BE2C (cell line): Measurements from ENCODE around the gene RAB1A.

Experiments used
- DNase-seq: peaks from one replicate; pipeline ENCODE4 v3.0.0-alpha.2; 2020
- H3K27me3 ChIP-seq: fragments of 250-450 bp; sonication (Bioruptor Pico); 2 replicates; pipeline ENCODE4 v1.5.1; 2020; ENCODE audit warnings: mild to moderate bottlenecking
- H3K36me3 ChIP-seq: fragments of 250-450 bp; sonication (Bioruptor Pico); 2 replicates; pipeline ENCODE4 v1.5.1; 2020; ENCODE audit warnings: mild to moderate bottlenecking
- H3K4me1 ChIP-seq: fragments of 250-450 bp; sonication (Bioruptor Pico); 2 replicates; pipeline ENCODE4 v1.5.1; 2020
- H3K4me3 ChIP-seq: 2 replicates; pipeline ENCODE4 v1.5.1; 2011; ENCODE audit warnings: low read depth, low read length
- H3K9me3 ChIP-seq: fragments of 250-450 bp; sonication (Bioruptor Pico); 2 replicates; pipeline ENCODE4 v1.5.1; 2020
- TF ChIP-seq, protein P1 (sequence below): IDR thresholded peaks from 2 replicates; pipeline ENCODE4 v1.5.1; 2012; ENCODE audit warnings: mild to moderate bottlenecking, low read depth, low read length

RAB1A gene

DNA sequence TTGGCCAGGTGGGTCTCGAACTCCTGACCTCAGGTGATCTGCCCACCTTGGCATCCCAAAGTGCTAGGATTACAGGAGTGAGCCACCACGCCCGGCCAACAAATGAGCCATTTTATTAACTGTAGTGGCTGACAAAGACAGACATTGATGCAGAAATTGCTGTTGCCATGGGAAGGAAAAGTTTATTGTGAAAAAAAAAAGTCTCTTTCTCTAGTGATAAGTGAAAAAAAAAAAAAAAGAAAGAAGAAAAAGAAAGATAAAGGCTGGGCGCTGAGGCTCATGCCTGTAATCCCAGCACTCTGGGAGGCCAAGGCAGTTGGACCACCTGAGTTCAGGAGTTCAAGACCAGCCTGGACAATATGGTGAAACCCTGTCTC, 39.8 kb upstream of the RAB1A start:
- Histone ChIP-seq H3K36me3 (no peaks in the 10 kb centered on the region), H3K4me1 (no peaks in the 10 kb centered on the region), H3K27me3 (no peaks in the 10 kb centered on the region), H3K9me3 (no peaks in the 10 kb centered on the region), H3K4me3 (no peak overlapping the region)
- TF ChIP-seq, protein P1, sequence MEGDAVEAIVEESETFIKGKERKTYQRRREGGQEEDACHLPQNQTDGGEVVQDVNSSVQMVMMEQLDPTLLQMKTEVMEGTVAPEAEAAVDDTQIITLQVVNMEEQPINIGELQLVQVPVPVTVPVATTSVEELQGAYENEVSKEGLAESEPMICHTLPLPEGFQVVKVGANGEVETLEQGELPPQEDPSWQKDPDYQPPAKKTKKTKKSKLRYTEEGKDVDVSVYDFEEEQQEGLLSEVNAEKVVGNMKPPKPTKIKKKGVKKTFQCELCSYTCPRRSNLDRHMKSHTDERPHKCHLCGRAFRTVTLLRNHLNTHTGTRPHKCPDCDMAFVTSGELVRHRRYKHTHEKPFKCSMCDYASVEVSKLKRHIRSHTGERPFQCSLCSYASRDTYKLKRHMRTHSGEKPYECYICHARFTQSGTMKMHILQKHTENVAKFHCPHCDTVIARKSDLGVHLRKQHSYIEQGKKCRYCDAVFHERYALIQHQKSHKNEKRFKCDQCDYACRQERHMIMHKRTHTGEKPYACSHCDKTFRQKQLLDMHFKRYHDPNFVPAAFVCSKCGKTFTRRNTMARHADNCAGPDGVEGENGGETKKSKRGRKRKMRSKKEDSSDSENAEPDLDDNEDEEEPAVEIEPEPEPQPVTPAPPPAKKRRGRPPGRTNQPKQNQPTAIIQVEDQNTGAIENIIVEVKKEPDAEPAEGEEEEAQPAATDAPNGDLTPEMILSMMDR, result no peak
- DNase-seq, result no peak

DNA sequence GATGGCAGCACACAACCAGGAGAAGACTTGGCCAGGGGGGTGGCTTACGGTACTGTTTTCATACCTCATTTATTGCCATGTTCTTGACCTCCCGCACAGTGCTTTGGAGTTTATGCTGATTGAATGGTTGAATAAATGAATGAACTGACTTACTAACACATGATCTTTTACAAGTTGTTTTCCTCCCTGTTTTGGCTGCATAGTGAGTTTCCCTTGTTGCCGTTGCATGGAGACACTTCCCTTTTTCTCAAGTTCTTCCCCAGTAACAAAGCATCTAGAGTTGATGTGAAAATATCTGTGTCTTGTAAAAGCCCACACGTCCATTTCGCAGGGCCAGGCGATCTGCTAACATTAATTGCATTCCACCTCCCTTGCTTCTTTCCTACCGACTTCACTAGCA, 35.7 kb upstream of the RAB1A start:
- Histone ChIP-seq H3K9me3 (no peaks in the 10 kb centered on the region), H3K4me3 (no peak overlapping the region), H3K27me3 (no peaks in the 10 kb centered on the region), H3K4me1 (no peaks in the 10 kb centered on the region), H3K36me3 (no peaks in the 10 kb centered on the region)
- TF ChIP-seq, protein P1, result no peak
- no peak for DNase-seq

DNA sequence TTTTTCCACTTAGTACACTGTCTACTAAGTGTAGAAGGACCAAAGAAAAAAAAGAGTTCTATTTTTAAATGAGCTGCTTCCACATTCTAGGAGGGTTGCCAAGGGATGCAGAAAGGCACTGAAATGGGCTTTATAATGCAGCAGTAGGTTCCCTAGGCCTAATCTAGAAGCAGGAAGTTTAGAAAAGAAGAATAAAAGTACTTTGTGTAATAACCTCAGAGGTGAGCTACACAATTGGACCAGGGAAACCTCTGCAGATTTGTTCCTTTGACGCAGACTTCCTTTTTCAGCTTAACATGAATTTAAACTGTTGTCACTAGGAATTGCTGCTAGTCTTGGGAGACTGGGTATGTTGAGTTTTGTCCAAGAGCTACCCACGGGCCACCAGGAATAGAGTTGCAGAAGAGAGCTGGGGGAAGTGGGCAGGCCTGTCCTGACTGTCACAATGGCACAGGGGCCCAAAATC, 34.6 kb upstream of the RAB1A start:
- Histone ChIP-seq H3K36me3 (no peaks in the 10 kb centered on the region), H3K27me3 (no peaks in the 10 kb centered on the region), H3K4me1 (no peaks in the 10 kb centered on the region), H3K4me3 (no peak overlapping the region), H3K9me3 (no peaks in the 10 kb centered on the region)
- DNase-seq, result no peak
- TF ChIP-seq, protein P1, result no peak

DNA sequence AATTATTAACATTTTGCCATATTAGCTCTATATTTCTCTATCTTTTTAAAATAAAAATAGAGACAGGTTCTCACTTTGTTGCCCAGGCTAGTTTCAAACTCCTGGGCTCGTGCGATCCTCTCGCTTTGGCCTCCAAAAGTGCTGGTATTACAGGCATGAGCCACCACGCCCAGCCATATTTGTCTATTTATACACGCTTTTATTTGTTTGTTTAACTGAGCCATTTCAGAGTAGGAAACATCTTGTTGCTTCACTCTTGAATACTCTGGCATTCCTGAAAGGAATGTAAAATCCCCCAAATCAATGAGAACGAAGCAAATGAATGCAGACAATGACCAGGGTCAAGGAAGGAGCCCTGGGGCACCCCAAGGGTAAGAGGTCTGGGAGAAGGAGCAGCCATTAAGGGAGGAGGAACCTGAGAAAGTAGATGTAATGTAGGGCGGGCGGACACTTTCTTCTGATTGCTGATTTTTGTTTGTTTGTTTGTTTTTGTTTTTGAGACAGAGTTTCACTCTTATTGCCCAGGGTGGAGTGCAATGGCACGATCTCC, 31.7 kb upstream of the RAB1A start:
- no peak for DNase-seq
- Histone ChIP-seq H3K27me3 (no peaks in the 10 kb centered on the region), H3K9me3 (no peaks in the 10 kb centered on the region), H3K36me3 (no peaks in the 10 kb centered on the region), H3K4me3 (no peak overlapping the region), H3K4me1 (no peaks in the 10 kb centered on the region)
- TF ChIP-seq, protein P1, result no peak

DNA sequence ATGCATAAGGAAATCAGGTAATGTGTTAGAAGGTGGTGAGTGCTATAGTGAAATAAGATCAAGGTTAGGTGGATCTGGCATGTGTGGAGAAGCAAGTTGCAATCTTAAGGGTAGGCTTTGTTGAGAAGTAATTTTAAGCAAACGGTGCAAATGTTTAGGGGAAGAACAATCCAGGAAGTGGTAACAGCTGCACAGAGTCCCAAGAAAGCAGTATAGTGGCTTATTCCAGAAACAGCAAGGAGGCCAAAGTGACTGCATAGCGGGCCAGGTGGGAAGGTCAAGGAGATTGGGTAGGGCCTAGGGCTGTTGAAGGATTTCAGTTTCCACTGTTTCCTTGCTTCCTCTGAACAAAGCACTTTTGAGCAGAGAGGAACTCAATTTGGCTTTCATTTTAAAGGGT, 30.0 kb upstream of the RAB1A start:
- H3K4me1 ChIP-seq, result no peaks in the 10 kb centered on the region
- H3K4me3 ChIP-seq, result no peak overlapping the region
- H3K9me3 ChIP-seq, result no peaks in the 10 kb centered on the region
- H3K27me3 ChIP-seq, result no peaks in the 10 kb centered on the region
- TF ChIP-seq, protein P1, result no peak
- H3K36me3 ChIP-seq, result no peaks in the 10 kb centered on the region
- no peak for DNase-seq

DNA sequence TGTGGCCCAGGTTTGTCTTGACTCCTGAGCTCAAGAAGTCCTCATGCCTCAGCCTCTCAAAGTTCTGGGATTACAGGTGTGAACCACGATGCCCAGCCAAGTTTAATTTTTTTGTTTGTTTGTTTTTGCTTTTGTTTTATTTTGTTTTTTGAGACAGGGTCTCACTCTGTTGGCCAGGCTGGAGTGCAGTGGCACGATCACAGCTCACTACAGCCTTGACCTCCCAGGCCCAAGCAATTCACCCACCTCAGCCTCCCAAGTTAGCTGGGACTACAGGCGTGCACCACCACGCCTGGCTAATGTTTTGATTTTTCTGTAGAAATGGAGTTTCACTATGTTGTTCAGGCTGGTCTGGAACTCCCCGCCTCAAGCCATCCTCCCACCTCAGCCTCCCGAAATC, 29.4 kb upstream of the RAB1A start:
- Histone ChIP-seq H3K9me3 (no peaks in the 10 kb centered on the region), H3K36me3 (no peaks in the 10 kb centered on the region), H3K27me3 (no peaks in the 10 kb centered on the region), H3K4me3 (no peak overlapping the region), H3K4me1 (no peaks in the 10 kb centered on the region)
- DNase-seq, result no peak
- TF ChIP-seq, protein P1, result no peak
